Colonic mucosa (tissue), 4 donors: ENCODE results near the gene DPCD. TPM values are rescaled to one million over a fixed set of nuclear protein-coding genes. Genes with fewer than 3 reads are reported as not detected.

Experiments
- DNase-seq: peaks from one replicate; pipeline ENCODE4 v3.0.0-alpha.2; 2020
- H3K27ac ChIP-seq: fragments of 200-600 bp; one replicate; pipeline ENCODE4 v1.8.0; 2021
- H3K27me3 ChIP-seq: fragments of 200-600 bp; one replicate; pipeline ENCODE4 v1.8.0; 2021
- H3K36me3 ChIP-seq: fragments of 200-600 bp; one replicate; pipeline ENCODE4 v1.8.0; 2021
- H3K4me1 ChIP-seq: fragments of 200-600 bp; one replicate; pipeline ENCODE4 v1.8.0; 2021; ENCODE audit warnings: mild to moderate bottlenecking
- H3K4me3 ChIP-seq: fragments of 200-600 bp; one replicate; pipeline ENCODE4 v1.8.0; 2021
- H3K9ac ChIP-seq, 2 donors: one replicate each; pipeline ENCODE4 v1.7.0; 2013; ENCODE audit warnings: control low read depth in 2 of 2, low read depth in 2 of 2, low read length in 2 of 2
- H3K9me3 ChIP-seq: fragments of 200-600 bp; one replicate; pipeline ENCODE4 v1.8.0; 2021
- intact Hi-C: fragments of 100-400 bp; cut with DNase I; formaldehyde crosslinking; loops from one replicate; pipeline ENCODE4 v1.14.1; 2022
- total RNA-seq, 2 donors: library from RNA; stranded (reverse); fragmentation: NEBNext Ultra II Directional in 1 of 2; extraction: Animal tissue kit (Norgen Biotek cat#: 25700) in 1 of 2; gene quantifications; one replicate each; pipeline ENCODE4 v1.2.1, GENCODE V29; 2021
- TF ChIP-seq, protein P1 (sequence below): fragments of 200-600 bp; IDR thresholded peaks from one replicate; pipeline ENCODE4 v1.8.0; 2022; ENCODE audit warnings: antibody characterized with exemption, mild to moderate bottlenecking
- donor health status: healthy.
- donor health status: DM: no; HTN: no; CAD: no.
- donor health status: DM: no; HTN: no; CAD: no.

Gene DPCD
- total RNA-seq, 2 donors from 2014 or later, result 19.2 to 19.4 TPM

DNA sequence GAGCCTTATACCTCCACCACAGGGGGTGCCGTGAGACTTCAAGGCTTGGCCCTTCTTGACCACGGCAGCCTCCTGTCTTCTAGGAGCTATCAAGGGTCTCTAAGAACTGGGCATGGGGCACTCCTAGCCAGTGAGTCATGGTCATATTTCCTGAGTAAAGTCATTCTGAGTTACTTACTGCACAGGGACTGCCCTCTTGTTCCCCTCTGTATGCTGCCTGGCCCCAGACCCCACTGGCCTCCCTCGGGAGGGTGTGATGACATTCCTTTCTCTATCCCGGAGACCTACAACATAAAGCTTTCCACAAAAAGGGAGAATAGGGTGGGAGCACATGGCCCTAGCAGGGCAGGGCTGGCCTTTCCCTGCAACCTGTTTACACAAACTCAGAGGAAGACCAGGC lies 21.4 kb downstream of the DPCD start:
- no peak overlapping the region for H3K4me3 ChIP-seq
- no peak overlapping the region for H3K9ac ChIP-seq
- DNase-seq, result no peak
- H3K9me3 ChIP-seq, result no peaks in the 10 kb centered on the region
- no peaks in the 10 kb centered on the region for H3K27me3 ChIP-seq
- TF ChIP-seq, protein P1, sequence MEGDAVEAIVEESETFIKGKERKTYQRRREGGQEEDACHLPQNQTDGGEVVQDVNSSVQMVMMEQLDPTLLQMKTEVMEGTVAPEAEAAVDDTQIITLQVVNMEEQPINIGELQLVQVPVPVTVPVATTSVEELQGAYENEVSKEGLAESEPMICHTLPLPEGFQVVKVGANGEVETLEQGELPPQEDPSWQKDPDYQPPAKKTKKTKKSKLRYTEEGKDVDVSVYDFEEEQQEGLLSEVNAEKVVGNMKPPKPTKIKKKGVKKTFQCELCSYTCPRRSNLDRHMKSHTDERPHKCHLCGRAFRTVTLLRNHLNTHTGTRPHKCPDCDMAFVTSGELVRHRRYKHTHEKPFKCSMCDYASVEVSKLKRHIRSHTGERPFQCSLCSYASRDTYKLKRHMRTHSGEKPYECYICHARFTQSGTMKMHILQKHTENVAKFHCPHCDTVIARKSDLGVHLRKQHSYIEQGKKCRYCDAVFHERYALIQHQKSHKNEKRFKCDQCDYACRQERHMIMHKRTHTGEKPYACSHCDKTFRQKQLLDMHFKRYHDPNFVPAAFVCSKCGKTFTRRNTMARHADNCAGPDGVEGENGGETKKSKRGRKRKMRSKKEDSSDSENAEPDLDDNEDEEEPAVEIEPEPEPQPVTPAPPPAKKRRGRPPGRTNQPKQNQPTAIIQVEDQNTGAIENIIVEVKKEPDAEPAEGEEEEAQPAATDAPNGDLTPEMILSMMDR, result no peak
- no peaks in the 10 kb centered on the region for H3K4me1 ChIP-seq
- intact Hi-C loops, result no loop called here
- H3K36me3 ChIP-seq, result no peaks in the 10 kb centered on the region
- no peak overlapping the region for H3K27ac ChIP-seq

DNA sequence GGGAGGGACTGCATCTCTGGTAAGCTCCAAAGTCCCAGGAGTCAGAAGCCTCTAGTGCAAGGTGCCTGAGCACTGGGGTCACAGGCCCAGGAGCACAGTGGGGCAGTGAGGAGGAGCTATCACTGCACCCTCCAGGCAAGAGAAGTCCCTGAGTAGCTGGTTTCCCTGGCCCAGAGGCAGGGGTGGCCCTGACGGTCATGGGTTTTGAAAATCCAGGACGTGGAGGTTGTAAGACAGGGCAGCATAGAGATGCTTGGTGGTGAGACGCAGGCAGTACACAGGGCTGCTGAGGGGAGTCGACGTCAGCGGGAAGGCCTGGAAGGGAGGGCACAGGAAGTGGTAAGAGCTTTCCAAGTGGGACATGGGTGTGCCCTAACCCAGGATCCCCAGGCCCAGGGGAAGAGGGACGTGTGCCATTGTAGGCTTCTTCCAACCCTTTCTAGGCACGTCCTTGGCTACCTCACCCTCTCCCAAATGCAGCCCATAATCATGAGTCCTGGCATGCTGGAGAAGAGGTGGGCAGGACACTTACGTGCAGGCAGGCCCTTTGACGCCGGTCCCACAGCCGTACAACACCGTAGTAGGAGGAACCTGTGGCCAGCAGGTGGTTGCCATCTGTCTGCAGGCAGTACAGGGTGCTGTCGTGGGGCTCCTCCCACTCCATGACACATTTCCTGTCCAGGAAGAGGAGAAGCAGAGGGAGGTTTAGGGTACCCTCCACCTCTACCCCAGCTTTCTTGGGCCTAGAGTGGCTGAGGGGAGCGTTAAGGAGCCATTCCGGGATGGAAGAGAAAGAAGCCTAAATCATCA lies 23.2 kb downstream of the DPCD start:
- Histone ChIP-seq H3K4me3 (no peak overlapping the region), H3K36me3 (no peaks in the 10 kb centered on the region), H3K4me1 (no peaks in the 10 kb centered on the region), H3K27ac (no peak overlapping the region), H3K9ac (no peak overlapping the region), H3K27me3 (no peaks in the 10 kb centered on the region), H3K9me3 (no peaks in the 10 kb centered on the region)
- intact Hi-C loops, result no loop called here
- no peak for DNase-seq
- TF ChIP-seq, protein P1, result no peak

DNA sequence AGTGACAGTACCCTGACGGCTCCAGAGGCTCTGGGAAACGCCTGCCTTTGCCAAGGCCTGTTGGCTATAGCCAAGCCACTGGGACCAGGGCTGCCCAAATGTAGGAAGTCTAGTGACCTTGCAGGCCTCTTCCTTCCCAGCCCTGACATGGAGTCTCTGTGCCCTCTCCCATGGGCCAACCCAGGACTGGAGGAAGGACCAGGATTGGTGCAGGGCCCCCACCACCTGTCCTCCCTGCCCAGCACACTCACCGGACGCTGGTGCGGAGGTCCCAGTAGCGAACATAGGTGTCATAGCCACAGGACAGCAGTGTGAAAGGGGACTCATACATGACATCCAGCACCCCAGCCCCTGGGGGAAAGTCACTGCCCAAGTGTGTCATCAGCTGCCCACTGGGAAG lies 24.0 kb downstream of the DPCD start:
- no peak overlapping the region for H3K4me3 ChIP-seq
- H3K9me3 ChIP-seq, result no peaks in the 10 kb centered on the region
- H3K4me1 ChIP-seq, result no peaks in the 10 kb centered on the region
- intact Hi-C loops, result no loop called here
- no peak for DNase-seq
- no peak overlapping the region for H3K27ac ChIP-seq
- no peak overlapping the region for H3K9ac ChIP-seq
- no peaks in the 10 kb centered on the region for H3K27me3 ChIP-seq
- TF ChIP-seq, protein P1, result no peak
- H3K36me3 ChIP-seq, result no peaks in the 10 kb centered on the region

DNA sequence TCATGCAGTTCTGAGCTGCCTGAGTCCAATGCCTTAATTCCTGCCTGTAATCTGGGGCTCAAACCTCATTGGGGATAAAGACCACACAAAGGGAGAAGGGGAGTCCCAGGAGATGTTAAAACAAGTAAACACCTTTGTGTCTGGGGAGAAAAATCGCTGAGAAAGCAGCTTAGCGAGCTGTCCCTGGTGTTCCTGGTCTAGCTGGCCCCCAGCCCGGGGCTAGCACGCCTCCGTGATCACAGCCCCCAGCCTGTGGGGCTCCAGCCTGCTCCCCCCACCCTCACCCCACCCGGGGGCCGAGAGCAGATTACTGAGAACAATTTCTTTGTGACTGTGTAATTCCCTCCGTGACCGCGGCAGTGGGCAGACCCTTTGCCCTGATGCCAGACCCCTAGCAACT lies 24.8 kb downstream of the DPCD start:
- TF ChIP-seq, protein P1, result no peak
- no peaks in the 10 kb centered on the region for H3K4me1 ChIP-seq
- H3K27me3 ChIP-seq, result no peaks in the 10 kb centered on the region
- DNase-seq, result no peak
- H3K9ac ChIP-seq, result no peak overlapping the region
- intact Hi-C loops, result no loop called here
- no peak overlapping the region for H3K4me3 ChIP-seq
- H3K36me3 ChIP-seq, result no peaks in the 10 kb centered on the region
- no peak overlapping the region for H3K27ac ChIP-seq
- H3K9me3 ChIP-seq, result no peaks in the 10 kb centered on the region

GRCh38 chr10:101613646-101614045 lies 25.5 kb downstream of the DPCD start:
- Histone ChIP-seq H3K27me3 (no peaks in the 10 kb centered on the region), H3K36me3 (no peaks in the 10 kb centered on the region), H3K9ac (no peak overlapping the region), H3K9me3 (no peaks in the 10 kb centered on the region), H3K27ac (no peak overlapping the region), H3K4me1 (no peaks in the 10 kb centered on the region), H3K4me3 (no peak overlapping the region)
- TF ChIP-seq, protein P1, result no peak
- DNase-seq, result no peak
- intact Hi-C loops, result no loop called here
